Measurements from ENCODE around the gene TOM1L2. TPM values are rescaled to one million over a fixed set of nuclear protein-coding genes. Genes with fewer than 3 reads are reported as not detected.

TOM1L2 gene
- polyA plus RNA-seq, 1 donor: 31.1 TPM

DNA sequence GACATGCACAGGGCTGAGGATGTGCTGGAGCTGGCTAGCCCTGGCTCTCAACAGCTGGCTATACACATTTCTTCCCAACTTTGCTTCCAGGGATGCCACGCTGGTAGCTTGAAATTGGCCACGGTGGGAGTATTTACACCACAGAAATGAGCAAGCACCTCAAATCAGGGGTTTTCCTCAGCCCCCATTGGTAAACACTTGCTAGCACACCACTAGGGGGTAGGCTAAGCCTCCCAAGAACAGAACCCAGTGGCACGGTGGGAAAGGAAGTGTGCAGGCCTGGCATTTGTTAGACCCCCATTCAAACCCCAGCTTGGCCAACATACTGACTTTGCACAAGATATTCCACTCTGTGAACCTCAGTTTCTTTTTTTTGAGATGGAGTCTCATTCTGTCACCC, 13.4 kb upstream of the TOM1L2 start:
- no peak overlapping the region for H3K4me3 ChIP-seq (ENCODE audit: low read length)
- no peaks in the 10 kb centered on the region for H3K36me3 ChIP-seq (ENCODE audit: control insufficient read depth, insufficient read depth, low read length)
- no peaks in the 10 kb centered on the region for H3K27me3 ChIP-seq (ENCODE audit: control insufficient read depth, insufficient read depth, low read length)
- H3K27ac ChIP-seq (ENCODE audit: low read length): no peak overlapping the region
- H3K9me3 ChIP-seq (ENCODE audit: control insufficient read depth, low read depth, low read length): no peaks in the 10 kb centered on the region
- WGBS (ENCODE audit: insufficient coverage, low lambda C conversion rate): no CpG with 5 or more reads among the region's 3 CpGs
- H3K4me1 ChIP-seq (ENCODE audit: control insufficient read depth, insufficient read depth, low read length): no peaks in the 10 kb centered on the region
- DNase-seq: no peak

DNA sequence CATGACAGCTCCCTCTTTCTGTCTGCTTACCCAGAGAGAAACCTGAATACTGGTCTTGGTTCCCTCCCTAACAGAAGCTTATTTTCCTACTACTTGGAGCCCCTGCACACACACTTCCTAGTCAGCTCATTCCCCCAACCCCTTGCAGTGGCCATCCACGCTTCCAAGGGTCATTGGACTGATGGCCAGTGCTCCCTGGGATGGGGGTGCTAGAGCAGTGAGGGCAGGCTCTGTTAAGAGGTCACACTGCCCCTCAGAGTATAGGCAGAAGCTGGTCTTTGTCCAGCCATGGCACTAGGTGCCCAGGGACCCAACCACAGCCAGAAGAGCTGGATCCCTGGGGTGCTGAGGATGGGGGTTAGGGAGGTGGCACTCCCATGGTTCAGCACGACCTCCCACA, 13.0 kb upstream of the TOM1L2 start:
- Histone ChIP-seq H3K4me1 (ENCODE audit: control insufficient read depth, insufficient read depth, low read length) (no peaks in the 10 kb centered on the region), H3K36me3 (ENCODE audit: control insufficient read depth, insufficient read depth, low read length) (no peaks in the 10 kb centered on the region), H3K27me3 (ENCODE audit: control insufficient read depth, insufficient read depth, low read length) (no peaks in the 10 kb centered on the region), H3K27ac (ENCODE audit: low read length) (no peak overlapping the region), H3K9me3 (ENCODE audit: control insufficient read depth, low read depth, low read length) (no peaks in the 10 kb centered on the region), H3K4me3 (ENCODE audit: low read length) (no peak overlapping the region)
- WGBS (ENCODE audit: insufficient coverage, low lambda C conversion rate): no CpG with 5 or more reads among the region's 2 CpGs
- no peak for DNase-seq

DNA sequence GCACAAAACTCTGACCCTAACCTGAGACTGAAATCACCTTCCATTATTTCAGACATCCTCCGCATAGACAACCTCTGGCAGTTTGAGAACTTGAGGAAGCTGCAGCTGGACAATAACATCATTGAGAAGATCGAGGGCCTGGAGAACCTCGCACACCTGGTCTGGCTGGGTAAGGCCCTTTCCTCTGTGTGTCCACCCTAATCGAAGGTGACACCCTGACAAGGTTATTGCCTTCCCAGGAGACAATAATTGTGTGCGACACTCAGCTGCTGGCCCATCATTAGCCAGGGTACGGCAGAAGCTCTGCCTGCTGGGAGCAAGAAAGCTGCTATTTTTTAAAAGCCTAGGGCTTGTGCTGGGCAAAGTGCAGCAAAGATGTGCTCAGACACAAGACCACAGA, 11.6 kb upstream of the TOM1L2 start:
- no CpG with 5 or more reads among the region's 6 CpGs for WGBS (ENCODE audit: insufficient coverage, low lambda C conversion rate)
- no peaks in the 10 kb centered on the region for H3K4me1 ChIP-seq (ENCODE audit: control insufficient read depth, insufficient read depth, low read length)
- H3K27me3 ChIP-seq (ENCODE audit: control insufficient read depth, insufficient read depth, low read length): no peaks in the 10 kb centered on the region
- no peak for DNase-seq
- H3K27ac ChIP-seq (ENCODE audit: low read length): no peak overlapping the region
- H3K4me3 ChIP-seq (ENCODE audit: low read length): no peak overlapping the region
- H3K9me3 ChIP-seq (ENCODE audit: control insufficient read depth, low read depth, low read length): no peaks in the 10 kb centered on the region
- no peaks in the 10 kb centered on the region for H3K36me3 ChIP-seq (ENCODE audit: control insufficient read depth, insufficient read depth, low read length)

DNA sequence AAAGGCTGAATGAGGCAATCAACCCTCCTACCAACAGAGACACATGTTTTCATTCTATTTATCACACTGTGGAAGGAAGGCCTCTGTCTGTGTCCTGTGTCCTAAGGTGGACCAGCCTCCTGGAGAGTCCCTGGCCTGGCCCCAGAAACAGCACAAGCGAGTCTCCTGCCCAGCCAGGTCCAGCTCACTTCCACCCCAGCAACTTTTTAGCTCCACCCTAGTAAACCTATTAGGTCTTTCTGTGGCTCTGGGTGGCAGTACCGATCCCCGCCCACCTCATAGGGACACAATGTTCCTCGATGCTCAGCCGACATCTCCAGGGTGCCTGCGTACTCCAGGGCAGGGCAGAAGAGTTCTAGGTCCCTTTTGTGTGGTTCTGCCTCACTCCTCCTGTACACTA, 11.2 kb upstream of the TOM1L2 start:
- Histone ChIP-seq H3K4me3 (ENCODE audit: low read length) (no peak overlapping the region), H3K27me3 (ENCODE audit: control insufficient read depth, insufficient read depth, low read length) (no peaks in the 10 kb centered on the region), H3K4me1 (ENCODE audit: control insufficient read depth, insufficient read depth, low read length) (no peaks in the 10 kb centered on the region), H3K9me3 (ENCODE audit: control insufficient read depth, low read depth, low read length) (no peaks in the 10 kb centered on the region), H3K27ac (ENCODE audit: low read length) (no peak overlapping the region), H3K36me3 (ENCODE audit: control insufficient read depth, insufficient read depth, low read length) (no peaks in the 10 kb centered on the region)
- DNase-seq: no peak
- no CpG with 5 or more reads among the region's 6 CpGs for WGBS (ENCODE audit: insufficient coverage, low lambda C conversion rate)

DNA sequence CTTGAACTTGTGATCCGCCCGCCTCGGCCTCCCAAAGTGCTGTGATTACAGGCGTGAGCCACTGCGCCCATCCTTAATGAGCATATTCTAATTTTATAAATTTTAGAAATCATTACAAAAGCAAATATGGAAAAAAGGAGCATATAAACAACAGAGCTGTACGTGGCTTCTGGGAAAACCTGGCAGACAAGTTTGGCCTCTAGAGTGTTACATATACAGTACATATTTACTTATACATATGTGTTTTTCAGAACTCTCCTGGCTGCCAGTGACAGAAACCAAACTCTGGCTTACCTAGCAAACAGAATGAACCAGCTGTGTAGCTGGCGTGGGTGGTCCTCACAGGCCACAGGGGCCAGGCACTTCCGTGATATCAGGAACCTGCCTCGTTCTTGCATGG, 10.6 kb upstream of the TOM1L2 start:
- no peaks in the 10 kb centered on the region for H3K4me1 ChIP-seq (ENCODE audit: control insufficient read depth, insufficient read depth, low read length)
- H3K9me3 ChIP-seq (ENCODE audit: control insufficient read depth, low read depth, low read length): no peaks in the 10 kb centered on the region
- DNase-seq: no peak
- no peak overlapping the region for H3K4me3 ChIP-seq (ENCODE audit: low read length)
- no peak overlapping the region for H3K27ac ChIP-seq (ENCODE audit: low read length)
- H3K36me3 ChIP-seq (ENCODE audit: control insufficient read depth, insufficient read depth, low read length): no peaks in the 10 kb centered on the region
- no peaks in the 10 kb centered on the region for H3K27me3 ChIP-seq (ENCODE audit: control insufficient read depth, insufficient read depth, low read length)
- WGBS (ENCODE audit: insufficient coverage, low lambda C conversion rate): 100% methylated on average over 3 of the region's 9 CpGs

DNA sequence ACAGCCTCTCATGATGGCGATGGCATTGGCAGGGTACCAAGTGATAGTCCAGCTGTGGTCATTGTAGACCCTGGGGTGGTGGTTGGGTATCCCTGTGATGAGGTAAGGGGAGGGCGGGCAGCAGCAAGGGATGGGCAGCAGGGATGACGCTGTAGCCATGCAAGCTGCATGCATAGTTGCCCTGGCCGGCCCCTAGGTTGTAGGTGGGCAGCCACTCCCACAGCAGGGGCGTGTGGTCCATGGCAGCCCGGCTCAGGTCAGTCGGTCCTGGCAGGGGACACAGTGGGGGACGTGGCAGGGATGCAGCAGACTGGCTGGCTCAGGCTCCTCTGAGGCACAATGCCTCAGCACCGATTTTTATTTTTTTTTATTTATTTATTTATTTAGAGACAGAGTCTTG, 9.1 kb upstream of the TOM1L2 start:
- Histone ChIP-seq H3K27me3 (ENCODE audit: control insufficient read depth, insufficient read depth, low read length) (no peaks in the 10 kb centered on the region), H3K4me3 (ENCODE audit: low read length) (no peak overlapping the region), H3K4me1 (ENCODE audit: control insufficient read depth, insufficient read depth, low read length) (no peaks in the 10 kb centered on the region), H3K36me3 (ENCODE audit: control insufficient read depth, insufficient read depth, low read length) (no peaks in the 10 kb centered on the region), H3K27ac (ENCODE audit: low read length) (no peak overlapping the region), H3K9me3 (ENCODE audit: control insufficient read depth, low read depth, low read length) (no peaks in the 10 kb centered on the region)
- no CpG with 5 or more reads among the region's 9 CpGs for WGBS (ENCODE audit: insufficient coverage, low lambda C conversion rate)
- no peak for DNase-seq

DNA sequence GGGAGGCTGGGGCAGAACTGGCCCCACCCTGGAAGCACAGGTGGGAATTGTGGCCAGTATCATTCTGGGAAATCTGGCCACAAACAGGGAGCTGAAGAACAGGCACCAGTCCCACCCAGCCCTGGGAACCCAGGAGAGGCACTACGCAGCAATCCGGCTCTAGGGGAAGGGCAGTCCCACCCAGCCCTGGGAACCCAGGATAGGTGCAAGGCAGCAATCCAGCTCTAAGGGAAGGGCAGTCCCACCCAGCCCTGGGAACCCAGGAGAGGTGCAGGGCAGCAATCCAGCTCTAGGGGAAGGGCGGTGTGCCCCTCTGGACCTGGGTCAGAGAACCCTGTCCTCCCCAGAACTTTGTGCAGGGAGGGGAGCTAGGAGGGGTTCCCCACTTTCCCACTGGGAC, 7.6 kb upstream of the TOM1L2 start:
- Histone ChIP-seq H3K4me1 (ENCODE audit: control insufficient read depth, insufficient read depth, low read length) (no peaks in the 10 kb centered on the region), H3K27me3 (ENCODE audit: control insufficient read depth, insufficient read depth, low read length) (no peaks in the 10 kb centered on the region), H3K36me3 (ENCODE audit: control insufficient read depth, insufficient read depth, low read length) (no peaks in the 10 kb centered on the region), H3K9me3 (ENCODE audit: control insufficient read depth, low read depth, low read length) (no peaks in the 10 kb centered on the region), H3K27ac (ENCODE audit: low read length) (no peak overlapping the region), H3K4me3 (ENCODE audit: low read length) (no peak overlapping the region)
- no CpG with 5 or more reads among the region's 3 CpGs for WGBS (ENCODE audit: insufficient coverage, low lambda C conversion rate)
- no peak for DNase-seq

DNA sequence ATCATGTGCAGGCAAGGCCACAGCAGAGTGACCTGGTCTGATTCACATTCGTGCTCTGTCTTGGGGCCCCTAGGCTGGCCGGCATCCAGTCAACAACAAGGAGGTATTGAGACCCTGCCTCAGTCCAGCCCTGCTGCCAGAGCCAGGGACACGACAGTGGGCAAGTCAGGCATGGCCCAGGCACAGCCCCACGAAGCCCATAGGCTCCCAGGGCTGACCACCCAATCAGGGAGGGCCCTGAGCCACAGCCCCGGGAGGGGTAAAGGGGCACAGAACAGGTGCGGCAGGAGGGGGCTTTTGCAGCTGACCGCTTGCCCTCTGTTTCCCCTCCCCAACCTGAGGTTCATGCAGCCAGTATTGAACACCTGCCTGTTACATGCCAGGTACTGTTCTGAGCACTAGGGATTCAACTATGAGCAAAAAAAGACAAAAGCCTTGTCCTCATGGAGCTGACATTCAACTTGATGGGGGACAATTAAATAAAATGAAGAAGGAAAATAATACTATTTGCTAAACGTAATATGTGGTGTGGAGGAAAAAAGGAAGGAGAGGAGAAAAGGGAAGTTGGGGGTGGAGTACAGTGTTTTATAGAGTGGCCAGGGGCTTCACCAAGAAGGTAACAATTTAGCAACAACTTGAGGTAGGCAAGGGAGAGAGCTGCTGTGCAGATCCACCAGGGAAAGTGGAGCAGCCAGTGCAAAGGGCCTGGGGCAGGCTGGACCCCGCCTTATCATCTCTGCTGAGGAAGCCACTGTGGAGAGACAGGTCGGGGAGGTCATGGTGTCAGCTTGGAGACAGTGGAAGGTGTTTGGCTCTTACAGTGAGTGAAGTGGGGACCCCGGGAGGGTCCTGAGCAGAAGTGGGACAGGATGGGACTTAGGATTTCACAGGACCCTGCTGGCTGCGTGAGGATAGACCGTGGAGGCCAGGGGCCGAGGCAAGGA, 6.6 kb upstream of the TOM1L2 start:
- Histone ChIP-seq H3K36me3 (ENCODE audit: control insufficient read depth, insufficient read depth, low read length) (no peaks in the 10 kb centered on the region), H3K27ac (ENCODE audit: low read length) (no peak overlapping the region), H3K9me3 (ENCODE audit: control insufficient read depth, low read depth, low read length) (no peaks in the 10 kb centered on the region), H3K4me3 (ENCODE audit: low read length) (no peak overlapping the region), H3K27me3 (ENCODE audit: control insufficient read depth, insufficient read depth, low read length) (no peaks in the 10 kb centered on the region), H3K4me1 (ENCODE audit: control insufficient read depth, insufficient read depth, low read length) (no peaks in the 10 kb centered on the region)
- WGBS (ENCODE audit: insufficient coverage, low lambda C conversion rate): 100% methylated on average over 1 of the region's 14 CpGs
- no peak for DNase-seq

DNA sequence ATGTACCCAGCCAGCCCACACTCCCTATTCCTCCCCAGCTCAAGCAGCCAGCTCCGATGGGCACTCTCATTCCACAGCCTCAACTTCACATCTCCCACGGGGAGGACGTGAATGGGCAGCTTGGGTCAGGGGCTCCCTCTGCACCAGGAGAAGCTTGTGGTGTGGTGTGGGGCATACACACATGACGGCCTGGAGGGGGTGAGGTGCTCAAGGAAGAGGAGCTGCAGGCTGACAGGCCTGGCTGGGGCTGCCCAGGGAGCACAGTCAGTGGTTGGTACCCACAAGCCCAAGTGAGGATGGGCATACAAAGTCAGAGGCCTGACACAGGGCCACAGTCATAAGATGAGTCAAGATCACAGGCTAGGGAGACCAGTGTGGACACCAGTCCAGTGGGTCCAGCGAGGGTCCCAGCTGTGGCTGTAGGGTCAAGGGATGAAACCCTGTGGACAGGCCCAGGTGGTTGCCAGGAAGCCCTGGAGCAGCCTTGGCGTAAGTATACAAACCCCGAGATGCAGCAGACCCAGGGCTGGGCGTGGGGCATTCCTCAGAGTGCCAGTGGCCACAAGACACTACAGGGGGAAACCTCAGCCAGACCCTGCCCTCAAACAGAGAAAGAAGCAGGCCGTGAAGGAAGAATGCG, 4.9 kb upstream of the TOM1L2 start:
- no CpG with 5 or more reads among the region's 10 CpGs for WGBS (ENCODE audit: insufficient coverage, low lambda C conversion rate)
- Histone ChIP-seq H3K4me3 (ENCODE audit: low read length) (no peak overlapping the region), H3K27ac (ENCODE audit: low read length) (no peak overlapping the region), H3K9me3 (ENCODE audit: control insufficient read depth, low read depth, low read length) (no peaks in the 10 kb centered on the region), H3K36me3 (ENCODE audit: control insufficient read depth, insufficient read depth, low read length) (no peaks in the 10 kb centered on the region), H3K27me3 (ENCODE audit: control insufficient read depth, insufficient read depth, low read length) (no peaks in the 10 kb centered on the region), H3K4me1 (ENCODE audit: control insufficient read depth, insufficient read depth, low read length) (peaks cover 3% of the 10 kb centered on the region)
- DNase-seq: no peak

DNA sequence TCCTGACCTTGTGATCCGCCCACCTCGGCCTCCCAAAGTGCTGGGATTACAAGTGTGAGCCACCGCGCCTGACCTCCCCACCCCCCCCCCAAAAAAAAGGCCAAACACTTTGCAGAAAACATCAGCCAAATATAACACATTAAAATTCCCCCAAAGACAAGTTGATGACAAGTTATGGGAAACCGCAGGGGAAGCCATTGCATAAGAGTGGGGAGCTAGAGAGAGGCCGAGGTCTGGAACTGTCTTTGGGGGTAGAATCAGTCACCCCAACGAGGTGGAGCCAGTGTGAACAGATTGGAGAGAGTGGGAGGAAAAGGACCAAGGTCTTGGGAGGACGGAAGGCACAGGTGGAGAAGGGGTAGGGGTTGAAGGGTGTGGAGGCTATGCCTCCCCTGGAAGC, 3.2 kb upstream of the TOM1L2 start:
- no peaks in the 10 kb centered on the region for H3K27me3 ChIP-seq (ENCODE audit: control insufficient read depth, insufficient read depth, low read length)
- H3K4me3 ChIP-seq (ENCODE audit: low read length): no peak overlapping the region
- no peaks in the 10 kb centered on the region for H3K36me3 ChIP-seq (ENCODE audit: control insufficient read depth, insufficient read depth, low read length)
- no peak for DNase-seq
- peaks cover 15% of the 10 kb centered on the region for H3K4me1 ChIP-seq (ENCODE audit: control insufficient read depth, insufficient read depth, low read length)
- no peaks in the 10 kb centered on the region for H3K9me3 ChIP-seq (ENCODE audit: control insufficient read depth, low read depth, low read length)
- H3K27ac ChIP-seq (ENCODE audit: low read length): no peak overlapping the region
- 92% methylated on average over 2 of the region's 8 CpGs for WGBS (ENCODE audit: insufficient coverage, low lambda C conversion rate)

DNA sequence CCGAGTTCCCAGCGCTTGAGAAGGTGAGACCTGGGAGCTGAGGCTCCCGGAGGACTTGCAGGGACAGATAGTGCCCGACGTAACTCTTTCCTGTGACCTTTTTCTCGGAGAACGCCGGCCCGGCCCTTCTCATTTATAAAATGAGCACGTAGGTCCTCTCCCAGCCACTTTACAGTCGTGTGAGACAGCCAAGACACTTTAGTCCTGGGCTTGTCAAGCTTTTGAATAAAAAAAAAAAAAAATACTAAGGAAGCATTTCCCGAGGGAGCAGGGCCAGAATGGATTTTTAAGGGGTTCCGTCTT, 703 bp upstream of the TOM1L2 start:
- no peaks in the 10 kb centered on the region for H3K36me3 ChIP-seq (ENCODE audit: control insufficient read depth, insufficient read depth, low read length)
- DNase-seq: no peak
- 20% methylated on average over 3 of the region's 13 CpGs for WGBS (ENCODE audit: insufficient coverage, low lambda C conversion rate)
- H3K4me1 ChIP-seq (ENCODE audit: control insufficient read depth, insufficient read depth, low read length): peaks cover 18% of the 10 kb centered on the region
- no peaks in the 10 kb centered on the region for H3K9me3 ChIP-seq (ENCODE audit: control insufficient read depth, low read depth, low read length)
- H3K4me3 ChIP-seq (ENCODE audit: low read length): peak overlapping the region; percentile 58
- no peak overlapping the region for H3K27ac ChIP-seq (ENCODE audit: low read length)
- no peaks in the 10 kb centered on the region for H3K27me3 ChIP-seq (ENCODE audit: control insufficient read depth, insufficient read depth, low read length)
